ENCODE results near the gene TACC2. TPM values are rescaled to one million over a fixed set of nuclear protein-coding genes. Genes with fewer than 3 reads are reported as not detected.
A peak's percentile ranks its signal among the peaks of the same experiment; 100 is the strongest.

The TACC2 gene
- total RNA-seq, 1 donor from 2014 or later = 32.2 TPM

DNA sequence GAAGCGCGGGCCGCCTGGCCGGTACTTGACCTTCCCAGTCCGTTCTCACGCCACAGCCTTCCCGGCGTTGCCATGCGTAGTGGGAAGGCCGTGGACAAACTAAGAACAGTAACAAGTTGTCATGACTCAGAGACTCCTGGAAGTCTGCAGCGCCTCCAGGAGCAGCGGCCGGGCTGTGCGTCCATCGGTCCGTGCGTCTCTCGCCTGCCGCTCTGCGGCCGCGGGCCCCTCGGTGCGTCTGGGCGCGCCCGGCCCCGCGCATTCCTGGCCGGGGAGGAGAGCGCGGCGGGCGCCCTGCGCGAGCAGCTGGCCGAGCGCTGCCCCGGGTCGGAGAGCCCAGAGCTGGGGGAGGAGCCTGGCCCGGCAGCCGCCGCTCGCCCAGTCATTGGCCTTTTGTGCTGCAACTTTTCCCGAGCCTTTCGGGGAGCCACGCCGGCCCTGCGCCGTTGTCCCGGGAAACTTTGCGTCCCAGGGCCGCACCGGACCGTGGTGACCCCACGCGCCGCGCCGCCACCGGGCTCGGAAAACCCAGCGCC lies 123.7 kb downstream of the TACC2 start:
- no peaks in the 10 kb centered on the region for H3K36me3 Mint-ChIP-seq (ENCODE audit: low read depth, unreplicated experiment)
- H3K27ac Mint-ChIP-seq (ENCODE audit: unreplicated experiment) = no peak overlapping the region
- peaks cover 24% of the 10 kb centered on the region for H3K4me1 Mint-ChIP-seq (ENCODE audit: unreplicated experiment)
- peaks cover 10% of the 10 kb centered on the region for H3K27me3 Mint-ChIP-seq (ENCODE audit: unreplicated experiment)
- peak; percentile 79 for DNase-seq (ENCODE audit: low spot score)
- TF ChIP-seq, protein P1, sequence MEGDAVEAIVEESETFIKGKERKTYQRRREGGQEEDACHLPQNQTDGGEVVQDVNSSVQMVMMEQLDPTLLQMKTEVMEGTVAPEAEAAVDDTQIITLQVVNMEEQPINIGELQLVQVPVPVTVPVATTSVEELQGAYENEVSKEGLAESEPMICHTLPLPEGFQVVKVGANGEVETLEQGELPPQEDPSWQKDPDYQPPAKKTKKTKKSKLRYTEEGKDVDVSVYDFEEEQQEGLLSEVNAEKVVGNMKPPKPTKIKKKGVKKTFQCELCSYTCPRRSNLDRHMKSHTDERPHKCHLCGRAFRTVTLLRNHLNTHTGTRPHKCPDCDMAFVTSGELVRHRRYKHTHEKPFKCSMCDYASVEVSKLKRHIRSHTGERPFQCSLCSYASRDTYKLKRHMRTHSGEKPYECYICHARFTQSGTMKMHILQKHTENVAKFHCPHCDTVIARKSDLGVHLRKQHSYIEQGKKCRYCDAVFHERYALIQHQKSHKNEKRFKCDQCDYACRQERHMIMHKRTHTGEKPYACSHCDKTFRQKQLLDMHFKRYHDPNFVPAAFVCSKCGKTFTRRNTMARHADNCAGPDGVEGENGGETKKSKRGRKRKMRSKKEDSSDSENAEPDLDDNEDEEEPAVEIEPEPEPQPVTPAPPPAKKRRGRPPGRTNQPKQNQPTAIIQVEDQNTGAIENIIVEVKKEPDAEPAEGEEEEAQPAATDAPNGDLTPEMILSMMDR (IDR thresholded peaks at IDR 0.05; ENCODE audit: unreplicated experiment) = no peak
- H3K4me3 Mint-ChIP-seq (ENCODE audit: unreplicated experiment) = peak overlapping the region; percentile 86
- H3K9me3 Mint-ChIP-seq (ENCODE audit: unreplicated experiment) = no peaks in the 10 kb centered on the region

DNA sequence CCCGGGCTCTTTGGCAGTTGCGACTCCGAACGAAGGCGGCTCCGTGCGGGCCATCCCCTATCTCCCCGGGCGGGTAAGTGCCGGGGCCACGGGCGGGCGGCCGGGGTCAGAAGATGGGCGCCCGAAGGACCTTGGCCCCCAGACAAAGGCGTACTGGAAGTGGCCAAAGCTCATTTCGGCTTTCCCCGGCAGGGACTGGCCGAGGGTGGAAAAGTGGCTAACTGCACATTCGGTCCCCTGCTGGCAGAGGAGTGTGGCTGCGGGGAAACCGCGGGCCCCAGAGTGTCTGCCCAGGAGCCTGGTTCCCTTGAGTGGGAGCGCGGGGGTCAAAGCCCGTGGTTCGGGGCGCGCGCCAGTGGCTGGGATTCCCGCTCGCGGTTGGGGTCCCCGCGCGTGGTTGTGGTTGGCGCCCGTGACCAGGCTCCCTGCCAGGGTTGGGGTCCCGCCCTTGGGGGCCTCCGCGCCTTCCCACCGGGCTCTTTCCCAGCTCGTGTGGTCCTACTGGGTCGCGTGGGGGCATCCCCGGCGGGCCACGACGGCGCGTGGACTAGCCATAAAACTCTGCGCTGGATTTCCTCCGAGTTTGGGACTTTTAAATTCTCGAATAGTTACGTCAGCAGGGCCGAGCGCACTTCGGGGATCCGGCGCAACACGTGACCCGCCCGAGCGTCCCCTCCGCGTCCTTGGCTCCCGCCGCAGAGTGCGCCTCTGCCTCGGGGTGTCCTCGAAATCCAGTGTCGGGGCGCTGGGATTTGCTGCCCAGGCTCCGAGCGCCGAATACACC lies 124.4 kb downstream of the TACC2 start:
- TF ChIP-seq, protein P1 (IDR thresholded peaks at IDR 0.05; ENCODE audit: unreplicated experiment) = peak; percentile 39
- H3K4me3 Mint-ChIP-seq (ENCODE audit: unreplicated experiment) = peak overlapping the region; percentile 87
- H3K36me3 Mint-ChIP-seq (ENCODE audit: low read depth, unreplicated experiment) = no peaks in the 10 kb centered on the region
- peak; percentile 76 for DNase-seq (ENCODE audit: low spot score)
- H3K4me1 Mint-ChIP-seq (ENCODE audit: unreplicated experiment) = peaks cover 24% of the 10 kb centered on the region
- H3K27me3 Mint-ChIP-seq (ENCODE audit: unreplicated experiment) = peaks cover 10% of the 10 kb centered on the region
- H3K9me3 Mint-ChIP-seq (ENCODE audit: unreplicated experiment) = no peaks in the 10 kb centered on the region
- H3K27ac Mint-ChIP-seq (ENCODE audit: unreplicated experiment) = peak overlapping the region; percentile 89

DNA sequence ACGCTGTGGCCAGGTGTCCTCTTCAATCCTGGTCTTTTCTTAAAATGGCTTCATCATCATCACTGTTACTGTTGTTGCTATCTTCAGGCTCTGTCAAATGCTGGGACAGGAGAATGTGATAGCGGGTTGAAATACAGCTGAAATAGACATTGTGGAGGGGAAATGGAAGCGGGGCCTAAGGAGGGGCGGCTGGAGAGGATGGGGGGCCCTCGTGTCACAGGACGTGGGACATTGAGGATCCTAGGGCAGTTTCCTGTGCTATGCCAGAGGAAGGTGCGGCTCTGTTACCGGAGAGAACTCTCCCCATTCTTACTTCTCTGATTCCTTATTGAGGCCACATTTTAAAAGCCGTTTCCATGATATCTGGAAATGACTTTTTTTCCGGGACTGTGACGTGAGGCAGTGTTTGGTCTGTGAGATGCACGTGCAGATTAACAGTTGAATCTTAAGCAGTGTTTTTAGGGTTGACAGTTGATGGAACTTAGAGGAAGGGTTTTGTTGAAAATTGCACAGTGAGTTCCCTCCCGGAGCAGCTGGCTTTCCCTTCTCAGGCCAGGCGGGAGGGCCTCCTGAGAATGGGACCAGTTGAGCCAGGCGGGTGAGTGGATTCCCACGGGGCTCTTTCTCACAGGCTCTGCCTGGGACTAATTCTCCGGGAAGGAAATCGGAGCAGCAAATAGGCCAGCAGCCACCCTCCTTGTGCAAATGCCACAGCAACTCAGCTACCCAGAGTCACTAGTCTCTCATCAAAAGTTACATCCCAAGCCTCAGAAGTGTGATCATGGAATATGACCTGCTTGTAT lies 125.2 kb downstream of the TACC2 start:
- H3K27me3 Mint-ChIP-seq (ENCODE audit: unreplicated experiment) = peaks cover 10% of the 10 kb centered on the region
- no peak for DNase-seq (ENCODE audit: low spot score)
- no peaks in the 10 kb centered on the region for H3K9me3 Mint-ChIP-seq (ENCODE audit: unreplicated experiment)
- H3K4me3 Mint-ChIP-seq (ENCODE audit: unreplicated experiment) = peak overlapping the region; percentile 87
- TF ChIP-seq, protein P1 (IDR thresholded peaks at IDR 0.05; ENCODE audit: unreplicated experiment) = no peak
- peaks cover 24% of the 10 kb centered on the region for H3K4me1 Mint-ChIP-seq (ENCODE audit: unreplicated experiment)
- H3K27ac Mint-ChIP-seq (ENCODE audit: unreplicated experiment) = peak overlapping the region; percentile 89
- H3K36me3 Mint-ChIP-seq (ENCODE audit: low read depth, unreplicated experiment) = no peaks in the 10 kb centered on the region

DNA sequence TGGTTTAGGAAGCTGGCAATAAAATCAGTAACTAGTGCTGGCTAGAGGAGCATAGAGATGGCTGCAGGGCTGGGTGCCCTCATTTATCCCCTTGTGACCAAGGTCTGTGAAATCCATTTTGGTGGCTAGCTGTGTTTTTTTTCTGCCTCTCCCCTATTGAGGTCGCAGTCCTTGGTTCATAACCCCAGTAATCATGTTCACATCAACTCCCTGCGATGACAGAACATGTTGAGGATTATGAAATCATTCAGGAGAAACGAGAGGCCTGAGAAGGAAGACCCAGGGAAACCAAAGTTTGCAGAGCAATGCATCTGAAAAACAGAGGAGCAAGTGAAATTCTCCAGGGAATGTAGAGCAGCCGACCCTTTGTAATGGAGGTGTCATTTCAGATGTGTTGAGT lies 126.9 kb downstream of the TACC2 start:
- H3K4me1 Mint-ChIP-seq (ENCODE audit: unreplicated experiment) = peaks cover 24% of the 10 kb centered on the region

More for the DNA sequence above, 126.9 kb downstream of the TACC2 start:
- Mint-ChIP-seq H3K27ac (ENCODE audit: unreplicated experiment) (no peak overlapping the region), H3K36me3 (ENCODE audit: low read depth, unreplicated experiment) (no peaks in the 10 kb centered on the region), H3K9me3 (ENCODE audit: unreplicated experiment) (no peaks in the 10 kb centered on the region), H3K27me3 (ENCODE audit: unreplicated experiment) (peaks cover 13% of the 10 kb centered on the region), H3K4me3 (ENCODE audit: unreplicated experiment) (no peak overlapping the region)
- TF ChIP-seq, protein P1 (IDR thresholded peaks at IDR 0.05; ENCODE audit: unreplicated experiment) = no peak
- DNase-seq (ENCODE audit: low spot score) = no peak
